SU-DHL-6 (cell line): Measurements from ENCODE around the gene TADA2B.

Experiments
- CTCF ChIP-seq: fragments of 200-600 bp; sonication (generic); IDR thresholded peaks from one replicate; pipeline ENCODE4 v1.5.1; 2017; ENCODE audit warnings: antibody characterized with exemption, mild to moderate bottlenecking, low read length, moderate library complexity; ENCODE audit not compliant: insufficient read depth, poor library complexity, severe bottlenecking
- EZH2phosphoT487 ChIP-seq: fragments of 200-600 bp; sonication (generic), shearing (Covaris generic); conservative IDR thresholded peaks from 2 replicates; pipeline ENCODE4 v1.6.1; 2018; ENCODE audit warnings: mild to moderate bottlenecking, antibody characterized with exemption, low read length, moderate library complexity, mixed read lengths

- TF ChIP-seq CTCF, result no peak
- no peak for TF ChIP-seq EZH2phosphoT487
These were observed 18.6 kb downstream of the TADA2B start for GRCh38 chr4:7061815-7062214.
